IMR-90 (cell line): ENCODE measurements around the gene RUNX2. TPM values are rescaled to one million over a fixed set of nuclear protein-coding genes. Genes with fewer than 3 reads are reported as not detected.

ENCODE experiments used
- ATAC-seq: fragments of 200-7000 bp; cut with Tn5 transposase; 2 replicates; pipeline ENCODE4 v1.9.1; 2020; ENCODE audit warnings: low read depth, mild to moderate bottlenecking, moderate library complexity
- BruUV-seq: library from RNA; stranded (reverse); fragments of 400-500 nt; replicated peaks from 2 replicates; lab custom pipeline; 2021; lab: Mats Ljungman, UMichigan
- CTCF ChIA-PET: fragments of 300-600 bp; formaldehyde crosslinking; extraction: SDS; loops from one replicate; lab custom pipeline; 2021; ENCODE audit warnings: antibody characterized with exemption; lab: Yijun Ruan, JAX
- POLR2A ChIA-PET: fragments of 300-600 bp; sonication (Branson Sonifier 250); formaldehyde crosslinking; loops from one replicate; lab custom pipeline; 2022; ENCODE audit warnings: antibody characterized with exemption; ENCODE audit not compliant: unreplicated experiment; lab: Charles Lee
- DNase-seq: peaks from one replicate; pipeline ENCODE4 v3.0.0; 2013
- H2AFZ ChIP-seq: replicated peaks from 2 replicates; pipeline ENCODE3; 2013; ENCODE audit warnings: low read length, mild to moderate bottlenecking; ENCODE audit not compliant: poor library complexity
- H2AK5ac ChIP-seq: 2 replicates; pipeline ENCODE4 v1.6.1; 2013; ENCODE audit warnings: low read depth, low read length, inconsistent platforms
- H2AK9ac ChIP-seq: replicated peaks from 2 replicates; pipeline ENCODE3; 2013; ENCODE audit warnings: mild to moderate bottlenecking, low read depth, low read length, moderate library complexity; ENCODE audit not compliant: poor library complexity
- H2BK120ac ChIP-seq: 2 replicates; pipeline ENCODE4 v1.6.1; 2013; ENCODE audit warnings: low read depth, low read length, inconsistent platforms
- H2BK15ac ChIP-seq: 3 replicates; pipeline ENCODE4 v1.6.1; 2013; ENCODE audit warnings: low read depth, low read length, inconsistent platforms
- H2BK20ac ChIP-seq: 2 replicates; pipeline ENCODE4 v1.6.1; 2013; ENCODE audit warnings: low read depth, mild to moderate bottlenecking, inconsistent platforms, low read length, moderate library complexity
- H2BK5ac ChIP-seq: 2 replicates; pipeline ENCODE4 v1.6.1; 2013; ENCODE audit warnings: mild to moderate bottlenecking, low read depth, low read length, inconsistent platforms; ENCODE audit not compliant: poor library complexity, severe bottlenecking
- H3K14ac ChIP-seq: replicated peaks from 2 replicates; pipeline ENCODE4 v1.6.1; 2013; ENCODE audit warnings: low read depth, low read length, inconsistent platforms
- H3K18ac ChIP-seq: 2 replicates; pipeline ENCODE4 v1.6.1; 2013; ENCODE audit warnings: low read depth, low read length, control low read depth
- H3K23ac ChIP-seq: 2 replicates; pipeline ENCODE4 v1.6.1; 2013; ENCODE audit warnings: low read depth, low read length, inconsistent platforms
- H3K27ac ChIP-seq: 2 replicates; pipeline ENCODE4 v1.5.1; 2013; ENCODE audit warnings: mild to moderate bottlenecking, control low read depth, low read length; ENCODE audit not compliant: insufficient read depth
- H3K27me3 ChIP-seq: 2 replicates; pipeline ENCODE4 v1.6.1; 2013; ENCODE audit warnings: low read length; ENCODE audit not compliant: control insufficient read depth, insufficient read depth
- H3K36me3 ChIP-seq: 2 replicates; pipeline ENCODE4 v1.6.1; 2013; ENCODE audit warnings: low read length, mixed read lengths; ENCODE audit not compliant: control insufficient read depth, insufficient read depth
- H3K4ac ChIP-seq: 2 replicates; pipeline ENCODE4 v1.6.1; 2013; ENCODE audit warnings: low read depth, low read length, inconsistent platforms
- H3K4me1 ChIP-seq: 2 replicates; pipeline ENCODE4 v1.6.1; 2013; ENCODE audit warnings: low read length, mixed read lengths; ENCODE audit not compliant: control insufficient read depth, insufficient read depth
- H3K4me2 ChIP-seq: 2 replicates; pipeline ENCODE4 v1.6.1; 2013; ENCODE audit warnings: low read depth, mild to moderate bottlenecking, control low read depth, low read length, moderate library complexity
- H3K4me3 ChIP-seq: 2 replicates; pipeline ENCODE4 v1.5.1; 2013; ENCODE audit warnings: low read depth, mild to moderate bottlenecking, control low read depth, low read length, moderate library complexity; ENCODE audit not compliant: insufficient read depth
- H3K56ac ChIP-seq: 2 replicates; pipeline ENCODE4 v1.6.1; 2013; ENCODE audit warnings: low read length, inconsistent platforms; ENCODE audit not compliant: insufficient read depth; ENCODE audit errors: extremely low read depth
- H3K79me1 ChIP-seq, 2 experiments: 2 replicates each; pipeline ENCODE4 v1.6.1; 2013; ENCODE audit warnings: low read length in 2 of 2, inconsistent platforms in 1 of 2, low read depth in 1 of 2
- H3K9ac ChIP-seq: 2 replicates; pipeline ENCODE4 v1.6.1; 2013; ENCODE audit warnings: low read depth, low read length, control low read depth
- H3K9me1 ChIP-seq: 2 replicates; pipeline ENCODE4 v1.6.1; 2013; ENCODE audit warnings: low read length, inconsistent platforms; ENCODE audit not compliant: insufficient read depth
- H3K9me3 ChIP-seq: 2 replicates; pipeline ENCODE4 v1.6.1; 2013; ENCODE audit warnings: low read length; ENCODE audit not compliant: control insufficient read depth, insufficient read depth
- H4K20me1 ChIP-seq: 2 replicates; pipeline ENCODE4 v1.6.1; 2013; ENCODE audit warnings: low read length, inconsistent platforms; ENCODE audit not compliant: insufficient read depth
- H4K5ac ChIP-seq: 2 replicates; pipeline ENCODE4 v1.6.1; 2013; ENCODE audit warnings: mild to moderate bottlenecking, low read depth, low read length, control low read depth
- H4K8ac ChIP-seq, 2 experiments: 2 replicates each; pipeline ENCODE4 v1.6.1; 2013; ENCODE audit warnings: low read depth in 2 of 2, low read length in 2 of 2, control low read depth in 1 of 2, inconsistent platforms in 1 of 2
- H4K91ac ChIP-seq: 2 replicates; pipeline ENCODE4 v1.6.1; 2013; ENCODE audit warnings: low read depth, low read length, inconsistent platforms; ENCODE audit not compliant: insufficient read depth
- BHLHE40 ChIP-seq: fragments of 150-350 bp; IDR thresholded peaks from 2 replicates; pipeline ENCODE4 v1.6.1; 2016; ENCODE audit warnings: mild to moderate bottlenecking, low read depth, low read length
- CEBPB ChIP-seq: IDR thresholded peaks from 2 replicates; pipeline ENCODE4 v1.6.1; 2012; ENCODE audit warnings: low read depth, low read length, improper control_type of control experiment
- CHD1 ChIP-seq: IDR thresholded peaks from 2 replicates; pipeline ENCODE4 v1.6.1; 2012; ENCODE audit warnings: low read depth, low read length, improper control_type of control experiment
- FOS ChIP-seq: fragments of 150-350 bp; IDR thresholded peaks from 2 replicates; pipeline ENCODE4 v1.6.1; 2016; ENCODE audit warnings: low read depth, low read length
- MAFK ChIP-seq: IDR thresholded peaks from 2 replicates; pipeline ENCODE4 v1.6.1; 2012; ENCODE audit warnings: low read depth, low read length, improper control_type of control experiment
- MAZ ChIP-seq: IDR thresholded peaks from 2 replicates; pipeline ENCODE4 v1.6.1; 2012; ENCODE audit warnings: low read depth, mild to moderate bottlenecking, low read length, improper control_type of control experiment, moderate library complexity, borderline replicate concordance
- MXI1 ChIP-seq: IDR thresholded peaks from 2 replicates; pipeline ENCODE4 v1.6.1; 2012; ENCODE audit warnings: low read depth, mild to moderate bottlenecking, low read length, moderate library complexity, borderline replicate concordance
- NFE2L2 ChIP-seq: fragments of 150-350 bp; IDR thresholded peaks from 2 replicates; pipeline ENCODE4 v1.6.1; 2016; ENCODE audit warnings: low read depth, mild to moderate bottlenecking, low read length
- POLR2A ChIP-seq: IDR thresholded peaks from 2 replicates; pipeline ENCODE4 v1.6.1; 2012; ENCODE audit warnings: mild to moderate bottlenecking, low read depth, low read length
- RAD21 ChIP-seq: IDR thresholded peaks from 2 replicates; pipeline ENCODE4 v1.6.1; 2012; ENCODE audit warnings: low read length, improper control_type of control experiment
- RCOR1 ChIP-seq: IDR thresholded peaks from 2 replicates; pipeline ENCODE4 v1.6.1; 2012; ENCODE audit warnings: mild to moderate bottlenecking, low read length, improper control_type of control experiment; ENCODE audit not compliant: insufficient replicate concordance
- RFX5 ChIP-seq: IDR thresholded peaks from 2 replicates; pipeline ENCODE4 v1.8.0; 2012; ENCODE audit warnings: low read depth, mild to moderate bottlenecking, low read length, moderate library complexity
- SMC3 ChIP-seq: fragments of 150-350 bp; IDR thresholded peaks from 2 replicates; pipeline ENCODE4 v1.6.1; 2016; ENCODE audit warnings: low read depth, mild to moderate bottlenecking, antibody characterized with exemption, low read length, moderate library complexity
- USF2 ChIP-seq: fragments of 150-350 bp; IDR thresholded peaks from 2 replicates; pipeline ENCODE4 v1.6.1; 2017; ENCODE audit warnings: mild to moderate bottlenecking, antibody characterized with exemption, low read length, low read depth
- dilution Hi-C: fragments of 300-500 bp; cut with HindIII; formaldehyde crosslinking; loops from one replicate; pipeline ENCODE4 v1.14.3; 2018; ENCODE audit warnings: low sequenced_read_pairs; ENCODE audit not compliant: unreplicated experiment
- in situ Hi-C: fragments of 300-500 bp; cut with MboI; formaldehyde crosslinking; loops from 3 replicates; pipeline ENCODE4 v1.14.3; 2019; ENCODE audit warnings: low sequenced_read_pairs, inconsistent platforms, mixed read lengths
- intact Hi-C: fragments of 100-400 bp; cut with micrococcal nuclease; formaldehyde crosslinking; loops from 2 replicates; pipeline ENCODE4 v1.10.0; 2022
- polyA plus RNA-seq, 3 experiments: library from polyadenylated mRNA; depleted of rRNA; stranded (reverse); fragments of >200 nt; gene quantifications; 2 replicates each; pipeline ENCODE4 v1.2.3, GENCODE V29; 2012; ENCODE audit warnings: low replicate concordance in 1 of 3
- total RNA-seq: library from RNA; depleted of rRNA; stranded (reverse); fragments of >200 nt; gene quantifications from 2 replicates; pipeline ENCODE4 v1.2.3, GENCODE V29; 2012
- TF ChIP-seq, protein P1 (sequence below): fragments of 150-350 bp; IDR thresholded peaks from 2 replicates; pipeline ENCODE4 v1.6.1; 2016; ENCODE audit warnings: low read depth, mild to moderate bottlenecking, low read length, moderate library complexity, borderline replicate concordance
- TF ChIP-seq, protein P2 (sequence below): conservative IDR thresholded peaks from 2 replicates; pipeline ENCODE4 v1.5.1; 2012; ENCODE audit warnings: mild to moderate bottlenecking, low read depth, low read length, improper control_type of control experiment

Gene RUNX2
- total and polyA plus RNA-seq, 2 of the 4 experiments (the other 2 are of a cell fraction): 2.3 to 4.7 TPM

DNA sequence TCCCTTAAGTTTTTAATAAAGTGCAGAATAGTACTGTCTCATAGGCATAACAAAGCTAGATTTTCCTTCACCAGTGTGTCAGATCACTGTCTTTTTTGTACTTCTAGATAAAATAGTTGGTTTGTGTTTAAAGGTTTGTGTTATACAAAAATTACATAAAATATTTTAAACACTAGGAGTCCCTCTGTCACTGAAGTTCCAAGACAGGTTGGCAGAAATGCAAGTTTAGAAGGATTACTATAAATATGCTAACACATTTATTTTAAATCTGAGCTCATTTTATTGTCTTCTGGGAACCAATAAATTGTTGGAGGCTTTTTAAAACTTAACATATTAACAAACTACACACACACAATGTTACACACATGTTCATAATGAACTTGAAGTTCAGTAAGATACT, 30.8 kb upstream of the RUNX2 start:
- H3K23ac ChIP-seq: no peak overlapping the region
- no peaks in the 10 kb centered on the region for H3K9me3 ChIP-seq
- no peak overlapping the region for H2BK15ac ChIP-seq
- no peak overlapping the region for H3K18ac ChIP-seq
- no peak overlapping the region for H3K27ac ChIP-seq
- H3K27me3 ChIP-seq: no peaks in the 10 kb centered on the region
- no peak overlapping the region for H2BK5ac ChIP-seq
- intact Hi-C loops (no loop called here), dilution Hi-C loops (no loop called here), in situ Hi-C loops (no loop called here)
- H2BK20ac ChIP-seq: no peak overlapping the region
- H3K4ac ChIP-seq: no peak overlapping the region
- H3K4me2 ChIP-seq: no peak overlapping the region
- no peaks in the 10 kb centered on the region for H3K4me1 ChIP-seq
- H3K9ac ChIP-seq: no peak overlapping the region
- H2AK5ac ChIP-seq: no peak overlapping the region
- H2AFZ ChIP-seq: no peak overlapping the region
- H3K9me1 ChIP-seq: no peaks in the 10 kb centered on the region
- no peak overlapping the region for H4K5ac ChIP-seq
- H2BK120ac ChIP-seq: no peak overlapping the region
- H3K14ac ChIP-seq: no peak overlapping the region
- DNase-seq (no peak), ATAC-seq (no peak)
- no peaks in the 10 kb centered on the region for H4K20me1 ChIP-seq
- H3K4me3 ChIP-seq: no peak overlapping the region
- CTCF ChIA-PET: interaction anchor here (0.8 kb wide), 1 partner anchor 53 kb away, joined by 8 read pairs; no protein-coding TSS in a partner anchor
- no peak overlapping the region for H2AK9ac ChIP-seq
- no peak for TF ChIP-seq CHD1
- TF ChIP-seq FOS: no peak
- TF ChIP-seq, protein P1, sequence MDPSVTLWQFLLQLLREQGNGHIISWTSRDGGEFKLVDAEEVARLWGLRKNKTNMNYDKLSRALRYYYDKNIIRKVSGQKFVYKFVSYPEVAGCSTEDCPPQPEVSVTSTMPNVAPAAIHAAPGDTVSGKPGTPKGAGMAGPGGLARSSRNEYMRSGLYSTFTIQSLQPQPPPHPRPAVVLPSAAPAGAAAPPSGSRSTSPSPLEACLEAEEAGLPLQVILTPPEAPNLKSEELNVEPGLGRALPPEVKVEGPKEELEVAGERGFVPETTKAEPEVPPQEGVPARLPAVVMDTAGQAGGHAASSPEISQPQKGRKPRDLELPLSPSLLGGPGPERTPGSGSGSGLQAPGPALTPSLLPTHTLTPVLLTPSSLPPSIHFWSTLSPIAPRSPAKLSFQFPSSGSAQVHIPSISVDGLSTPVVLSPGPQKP: no peak
- TF ChIP-seq MAZ: no peak
- no peak for TF ChIP-seq SMC3
- no peak for TF ChIP-seq MXI1
- TF ChIP-seq RFX5: no peak
- TF ChIP-seq USF2: no peak
- TF ChIP-seq MAFK: no peak
- TF ChIP-seq CEBPB: no peak
- TF ChIP-seq RAD21: no peak
- TF ChIP-seq RCOR1: no peak
- TF ChIP-seq POLR2A: no peak
- TF ChIP-seq BHLHE40: no peak
- no peak for TF ChIP-seq NFE2L2
- TF ChIP-seq, protein P2, sequence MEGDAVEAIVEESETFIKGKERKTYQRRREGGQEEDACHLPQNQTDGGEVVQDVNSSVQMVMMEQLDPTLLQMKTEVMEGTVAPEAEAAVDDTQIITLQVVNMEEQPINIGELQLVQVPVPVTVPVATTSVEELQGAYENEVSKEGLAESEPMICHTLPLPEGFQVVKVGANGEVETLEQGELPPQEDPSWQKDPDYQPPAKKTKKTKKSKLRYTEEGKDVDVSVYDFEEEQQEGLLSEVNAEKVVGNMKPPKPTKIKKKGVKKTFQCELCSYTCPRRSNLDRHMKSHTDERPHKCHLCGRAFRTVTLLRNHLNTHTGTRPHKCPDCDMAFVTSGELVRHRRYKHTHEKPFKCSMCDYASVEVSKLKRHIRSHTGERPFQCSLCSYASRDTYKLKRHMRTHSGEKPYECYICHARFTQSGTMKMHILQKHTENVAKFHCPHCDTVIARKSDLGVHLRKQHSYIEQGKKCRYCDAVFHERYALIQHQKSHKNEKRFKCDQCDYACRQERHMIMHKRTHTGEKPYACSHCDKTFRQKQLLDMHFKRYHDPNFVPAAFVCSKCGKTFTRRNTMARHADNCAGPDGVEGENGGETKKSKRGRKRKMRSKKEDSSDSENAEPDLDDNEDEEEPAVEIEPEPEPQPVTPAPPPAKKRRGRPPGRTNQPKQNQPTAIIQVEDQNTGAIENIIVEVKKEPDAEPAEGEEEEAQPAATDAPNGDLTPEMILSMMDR: no peak
- no peak overlapping the region for H4K91ac ChIP-seq
- H3K56ac ChIP-seq: no peak overlapping the region
- POLR2A ChIA-PET: no interaction called here
- H3K36me3 ChIP-seq: no peaks in the 10 kb centered on the region
- no TSS peak for BruUV-seq
- no peaks in the 10 kb centered on the region for H3K79me1 ChIP-seq
- H4K8ac ChIP-seq: no peak overlapping the region
